ENCODE data around the gene SDK1.

SDK1 gene

DNA sequence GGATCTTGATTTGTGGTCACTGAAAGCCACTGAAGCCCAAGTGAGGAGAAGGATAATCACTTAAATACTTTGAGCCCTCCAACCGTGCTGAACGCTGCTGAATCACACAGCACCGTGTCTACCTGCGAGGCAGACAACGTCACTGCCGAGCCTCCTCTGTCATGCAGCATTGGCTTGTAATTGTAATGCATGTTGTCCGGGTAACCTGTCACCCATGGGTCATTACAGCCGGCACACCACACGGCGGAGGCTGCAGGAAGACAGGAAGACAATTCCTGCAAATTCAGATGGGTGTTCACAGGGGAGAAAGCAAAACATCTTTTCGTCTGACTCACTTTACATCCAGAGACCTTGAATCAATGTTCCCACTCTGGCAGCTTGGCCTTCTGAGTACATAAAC is 835.0 kb downstream of the SDK1 start:
- TF ChIP-seq, protein P1, sequence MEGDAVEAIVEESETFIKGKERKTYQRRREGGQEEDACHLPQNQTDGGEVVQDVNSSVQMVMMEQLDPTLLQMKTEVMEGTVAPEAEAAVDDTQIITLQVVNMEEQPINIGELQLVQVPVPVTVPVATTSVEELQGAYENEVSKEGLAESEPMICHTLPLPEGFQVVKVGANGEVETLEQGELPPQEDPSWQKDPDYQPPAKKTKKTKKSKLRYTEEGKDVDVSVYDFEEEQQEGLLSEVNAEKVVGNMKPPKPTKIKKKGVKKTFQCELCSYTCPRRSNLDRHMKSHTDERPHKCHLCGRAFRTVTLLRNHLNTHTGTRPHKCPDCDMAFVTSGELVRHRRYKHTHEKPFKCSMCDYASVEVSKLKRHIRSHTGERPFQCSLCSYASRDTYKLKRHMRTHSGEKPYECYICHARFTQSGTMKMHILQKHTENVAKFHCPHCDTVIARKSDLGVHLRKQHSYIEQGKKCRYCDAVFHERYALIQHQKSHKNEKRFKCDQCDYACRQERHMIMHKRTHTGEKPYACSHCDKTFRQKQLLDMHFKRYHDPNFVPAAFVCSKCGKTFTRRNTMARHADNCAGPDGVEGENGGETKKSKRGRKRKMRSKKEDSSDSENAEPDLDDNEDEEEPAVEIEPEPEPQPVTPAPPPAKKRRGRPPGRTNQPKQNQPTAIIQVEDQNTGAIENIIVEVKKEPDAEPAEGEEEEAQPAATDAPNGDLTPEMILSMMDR (IDR thresholded peaks at IDR 0.05; ENCODE audit: low read depth, low read length): no peak
- DNase-seq (ENCODE audit: extremely low read depth, low read depth): no peak

DNA sequence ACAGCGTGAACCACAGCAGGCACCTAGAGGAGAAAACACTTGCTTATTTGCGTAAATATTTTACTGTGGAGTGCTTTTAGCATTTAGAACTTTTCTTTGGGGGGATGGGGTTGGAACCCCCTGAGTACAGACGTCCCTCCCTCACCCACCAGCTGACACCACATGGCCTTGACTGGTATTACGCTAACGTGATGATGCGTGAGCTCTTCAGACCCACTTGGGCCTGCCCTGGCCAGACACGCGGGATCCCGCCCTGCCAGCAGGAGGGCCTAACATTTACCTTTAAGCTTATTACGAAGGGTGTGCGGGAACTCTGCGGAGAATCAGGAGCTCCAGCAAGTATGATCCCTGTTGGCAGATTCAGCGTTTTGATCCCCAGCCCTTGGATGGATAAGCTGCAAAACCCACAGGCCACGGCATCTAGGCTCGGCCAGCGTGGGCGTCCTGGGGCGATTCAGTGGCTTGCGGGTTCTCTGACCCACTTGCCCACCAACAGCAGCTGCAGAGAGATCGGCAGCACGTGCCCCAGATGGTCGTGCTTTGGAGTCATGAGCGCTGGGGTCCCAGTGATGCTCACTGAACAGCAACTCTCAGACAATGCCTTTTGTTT is 835.6 kb downstream of the SDK1 start:
- TF ChIP-seq, protein P1 (IDR thresholded peaks at IDR 0.05; ENCODE audit: low read depth, low read length): no peak
- DNase-seq (ENCODE audit: extremely low read depth, low read depth): no peak

- TF ChIP-seq, protein P1 (IDR thresholded peaks at IDR 0.05; ENCODE audit: low read depth, low read length): no peak
- no peak for DNase-seq (ENCODE audit: extremely low read depth, low read depth)
These were observed 836.5 kb downstream of the SDK1 start for GRCh38 chr7:4137552-4137951.

GRCh38 chr7:4138866-4139265 is 837.8 kb downstream of the SDK1 start:
- no peak for DNase-seq (ENCODE audit: extremely low read depth, low read depth)
- TF ChIP-seq, protein P1 (IDR thresholded peaks at IDR 0.05; ENCODE audit: low read depth, low read length): no peak

GRCh38 chr7:4139656-4140625 is 838.9 kb downstream of the SDK1 start:
- no peak for DNase-seq (ENCODE audit: extremely low read depth, low read depth)
- TF ChIP-seq, protein P1 (IDR thresholded peaks at IDR 0.05; ENCODE audit: low read depth, low read length): no peak

GRCh38 chr7:4140933-4141332 is 839.9 kb downstream of the SDK1 start:
- TF ChIP-seq, protein P1 (IDR thresholded peaks at IDR 0.05; ENCODE audit: low read depth, low read length): no peak
- DNase-seq (ENCODE audit: extremely low read depth, low read depth): no peak

GRCh38 chr7:4143006-4143405 is 842.0 kb downstream of the SDK1 start:
- DNase-seq (ENCODE audit: extremely low read depth, low read depth): no peak
- TF ChIP-seq, protein P1 (IDR thresholded peaks at IDR 0.05; ENCODE audit: low read depth, low read length): no peak
